HG03575 (cell line): ENCODE data around the gene H19.

Experiments used
- ATAC-seq: cut with Tn5 transposase; IDR thresholded peaks from one replicate; pipeline ENCODE4 v1.9.1; 2021; ENCODE audit not compliant: unreplicated experiment, insufficient number of reproducible peaks, low FRiP score; ENCODE audit errors: extremely low read depth

H19 gene

GRCh38 chr11:1953489-1954266, 44.0 kb downstream of the H19 start:
- no peak for ATAC-seq

GRCh38 chr11:1952806-1953482, 44.7 kb downstream of the H19 start:
- no peak for ATAC-seq

- no peak for ATAC-seq
Observed at GRCh38 chr11:1949922-1950321, 47.7 kb downstream of the H19 start.

GRCh38 chr11:1949302-1949701, 48.3 kb downstream of the H19 start:
- no peak for ATAC-seq

GRCh38 chr11:1948389-1948788, 49.3 kb downstream of the H19 start:
- no peak for ATAC-seq

- ATAC-seq: no peak
Observed at GRCh38 chr11:1947592-1948237, 49.9 kb downstream of the H19 start.

- no peak for ATAC-seq
Observed at GRCh38 chr11:1946812-1947484, 50.7 kb downstream of the H19 start, which contains the start of gene MRPL23. Gene MRPL23, plus strand, starts transcription at chr11:1947332. Its CDS starts 31 bp downstream, at chr11:1947363.
